Dermis microvascular lymphatic vessel endothelial cell (primary cell): ENCODE measurements around the gene YY2. TPM values are rescaled to one million over a fixed set of nuclear protein-coding genes. Genes with fewer than 3 reads are reported as not detected.
"Not testable (repeated sequence)": the region's sequence is repeated elsewhere in the genome, so short reads cannot be mapped to it uniquely, and the experiment has no call there.

Experiments used
- DNase-seq, 2 donors: peaks; one replicate each; pipeline versions ENCODE4 v3.0.0 to v3.0.0-alpha.2; 2010; ENCODE audit warnings: low read depth in 2 of 2
- total RNA-seq: library from RNA; depleted of rRNA; stranded (reverse); fragments of >200 nt; gene quantifications from 2 replicates; pipeline ENCODE4 v1.2.1, GENCODE V29; 2014

YY2 gene
- total RNA-seq: 0.90 and 1.0 TPM in 2 replicates

- DNase-seq: no peak
These were observed at the start of gene YY2 for GRCh38 chrX:21855937-21856415. TSS of gene YY2 (plus strand) at chrX:21855987. CDS start at chrX:21856485, 498 bp downstream.

- DNase-seq: no peak
These were observed 49.1 kb upstream of the YY2 start for GRCh38 chrX:21806691-21807090.

- DNase-seq: no peak
These were observed 44.0 kb upstream of the YY2 start for GRCh38 chrX:21811832-21812231.

- DNase-seq: no peak
These were observed 43.2 kb upstream of the YY2 start for GRCh38 chrX:21812628-21813027.

- no peak for DNase-seq
These were observed 42.0 kb upstream of the YY2 start for GRCh38 chrX:21813612-21814368.

GRCh38 chrX:21816136-21816535 lies 39.7 kb upstream of the YY2 start:
- DNase-seq: no peak

GRCh38 chrX:21820170-21820569 lies 35.6 kb upstream of the YY2 start:
- DNase-seq: not testable (repeated sequence)

- DNase-seq: no peak
These were observed 33.9 kb upstream of the YY2 start for GRCh38 chrX:21821875-21822274.

GRCh38 chrX:21831496-21831895 lies 24.3 kb upstream of the YY2 start:
- no peak for DNase-seq

- no peak for DNase-seq
These were observed 18.7 kb upstream of the YY2 start for GRCh38 chrX:21837056-21837455.

GRCh38 chrX:21838937-21839333 lies 16.9 kb upstream of the YY2 start:
- DNase-seq: peak in 1 of 2 donors; percentile 34

- DNase-seq: peak; percentile 81 to 91
These were observed 16.2 kb upstream of the YY2 start, which contains the start of gene MBTPS2 for GRCh38 chrX:21839334-21840192. TSS of gene MBTPS2 (plus strand) at chrX:21839617. CDS start at chrX:21839735, 118 bp downstream.

- DNase-seq: no peak
These were observed 15.6 kb upstream of the YY2 start for GRCh38 chrX:21840193-21840545.

GRCh38 chrX:21843179-21843578 lies 12.6 kb upstream of the YY2 start:
- DNase-seq: no peak

- no peak for DNase-seq
These were observed 10.7 kb upstream of the YY2 start for GRCh38 chrX:21845096-21845495.

GRCh38 chrX:21847342-21847741 lies 8.4 kb upstream of the YY2 start:
- DNase-seq: no peak

GRCh38 chrX:21853578-21853977 lies 2.2 kb upstream of the YY2 start:
- DNase-seq: no peak

- no peak for DNase-seq
These were observed 717 bp downstream of the YY2 start for GRCh38 chrX:21856504-21856903.

GRCh38 chrX:21863241-21863640 lies 7.5 kb downstream of the YY2 start:
- DNase-seq: no peak

GRCh38 chrX:21865436-21865835 lies 9.6 kb downstream of the YY2 start:
- no peak for DNase-seq

- DNase-seq: no peak
These were observed 14.7 kb downstream of the YY2 start for GRCh38 chrX:21870494-21870893.

- DNase-seq: no peak
These were observed 17.4 kb downstream of the YY2 start for GRCh38 chrX:21873063-21873775.
